ENCODE results near the gene SMYD4. TPM values are rescaled to one million over a fixed set of nuclear protein-coding genes. Genes with fewer than 3 reads are reported as not detected.
"Not testable (repeated sequence)": the region's sequence is repeated elsewhere in the genome, so short reads cannot be mapped to it uniquely, and the experiment has no call there.

SMYD4 gene
- total and polyA plus RNA-seq, 10 donors: 3.8 to 28.1 (median 20.5) TPM

- Histone ChIP-seq H3K27me3 (replicated peaks in 1 of 7) (no peaks in the 10 kb centered on the region), H3K27ac (peak overlapping the region in 3 of 8 donors; percentile 5 to 93 (median 30)), H3K36me3 (peaks cover 0 to 85% (median 24%) of the 10 kb centered on the region in 6 donors), H3K4me1 (peaks cover 4 to 41% (median 6%) of the 10 kb centered on the region in 6 donors), H3K4me3 (no peak overlapping the region), H3K9me3 (no peaks in the 10 kb centered on the region)
- WGBS, 5 donors: 86 to 92% (median 91%) methylated on average over 10 of the region's 10 CpGs
- intact Hi-C loops (cut with DNase I; ENCODE audit: low total_unique reads): no loop called here
- TF ChIP-seq POLR2AphosphoS5 (IDR thresholded peaks at IDR 0.05): no peak
- no peak for TF ChIP-seq CTCF (IDR thresholded peaks at IDR 0.05 in 8 of 11, conservative IDR thresholded peaks at IDR 0.05 in 3 of 11)
- no peak for TF ChIP-seq POLR2A (IDR thresholded peaks at IDR 0.05)
- DNase-seq: no peak
Observed at GRCh38 chr17:1776328-1776727, 53.4 kb downstream of the SMYD4 start.

- Histone ChIP-seq H3K27ac (peak overlapping the region in 5 of 8 donors; percentile 44 to 93 (median 72)), H3K9me3 (no peaks in the 10 kb centered on the region), H3K4me1 (peaks cover 9 to 52% (median 22%) of the 10 kb centered on the region in 6 donors), H3K36me3 (peaks cover 0 to 83% (median 21%) of the 10 kb centered on the region in 6 donors), H3K4me3 (no peak overlapping the region), H3K27me3 (replicated peaks in 1 of 7) (no peaks in the 10 kb centered on the region)
- TF ChIP-seq CTCF (IDR thresholded peaks at IDR 0.05 in 8 of 11, conservative IDR thresholded peaks at IDR 0.05 in 3 of 11) (no peak), POLR2AphosphoS5 (IDR thresholded peaks at IDR 0.05) (no peak), POLR2A (IDR thresholded peaks at IDR 0.05) (no peak)
- no peak for DNase-seq
- intact Hi-C loops (cut with DNase I; ENCODE audit: low total_unique reads): no loop called here
- WGBS, 5 donors: 92 to 96% (median 93%) methylated on average over 21 of the region's 21 CpGs
Observed at GRCh38 chr17:1774390-1775176, 55.1 kb downstream of the SMYD4 start.

GRCh38 chr17:1773696-1774181, 56.0 kb downstream of the SMYD4 start:
- H3K4me1 ChIP-seq: peaks cover 9 to 60% (median 28%) of the 10 kb centered on the region in 6 donors
- H3K4me3 ChIP-seq: no peak overlapping the region
- DNase-seq: no peak
- no peaks in the 10 kb centered on the region for H3K9me3 ChIP-seq
- 52 to 68% (median 60%) methylated on average over 7 of the region's 7 CpGs for WGBS, 5 donors
- intact Hi-C loops (cut with DNase I; ENCODE audit: low total_unique reads): no loop called here
- peak overlapping the region in 7 of 8 donors; percentile 1 to 93 (median 61) for H3K27ac ChIP-seq
- H3K36me3 ChIP-seq: peaks cover 0 to 79% (median 19%) of the 10 kb centered on the region in 6 donors
- H3K27me3 ChIP-seq (replicated peaks in 1 of 7): no peaks in the 10 kb centered on the region
- TF ChIP-seq POLR2AphosphoS5 (IDR thresholded peaks at IDR 0.05) (peak in 1 of 3 donors; percentile 57), POLR2A (IDR thresholded peaks at IDR 0.05) (no peak)

- Histone ChIP-seq H3K36me3 (peaks cover 0 to 73% (median 13%) of the 10 kb centered on the region in 6 donors), H3K4me1 (peaks cover 9 to 65% (median 28%) of the 10 kb centered on the region in 6 donors), H3K27ac (peak overlapping the region in 7 of 8 donors; percentile 1 to 93 (median 61))
- WGBS, 5 donors: 79 to 85% (median 83%) methylated on average over 12 of the region's 12 CpGs
- H3K9me3 ChIP-seq; intact Hi-C loops (cut with DNase I; ENCODE audit: low total_unique reads); DNase-seq; H3K4me3 ChIP-seq; H3K27me3 ChIP-seq (replicated peaks in 1 of 7): not testable (repeated sequence)
- TF ChIP-seq POLR2AphosphoS5 (IDR thresholded peaks at IDR 0.05): peak in 1 of 3 donors; percentile 13
Observed at GRCh38 chr17:1773000-1773695, 56.6 kb downstream of the SMYD4 start.

Data from spleen (tissue), 11 donors.